RKO (cell line): ENCODE data around the gene KLF7.

ENCODE experiments used
- DNase-seq: peaks from one replicate; pipeline ENCODE4 v3.0.0-alpha.2; 2016; ENCODE audit warnings: low spot score

Gene KLF7

GRCh38 chr2:207091928-207092327 is 73.8 kb downstream of the KLF7 start:
- DNase-seq, result no peak

GRCh38 chr2:207091176-207091575 is 74.6 kb downstream of the KLF7 start:
- no peak for DNase-seq

DNA sequence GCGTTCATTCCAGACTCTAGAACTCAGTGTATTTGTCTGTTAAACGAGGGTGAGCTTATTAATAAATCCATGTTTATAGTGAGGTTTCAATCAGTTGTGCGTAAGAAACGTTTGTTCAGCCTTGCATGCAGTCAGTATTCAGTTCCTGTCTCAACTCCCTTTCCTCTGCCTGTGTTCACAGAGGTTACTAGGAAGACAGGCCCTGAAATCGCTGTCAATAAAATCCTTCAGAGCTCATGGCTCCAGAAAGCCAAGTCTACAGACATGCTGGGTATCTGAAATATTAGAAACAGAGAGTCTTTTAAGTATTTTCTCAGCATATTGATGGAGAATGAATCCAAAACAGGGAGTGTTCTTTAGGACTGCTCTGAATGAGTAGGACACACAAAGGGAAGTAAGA is 75.4 kb downstream of the KLF7 start:
- DNase-seq, result no peak

DNA sequence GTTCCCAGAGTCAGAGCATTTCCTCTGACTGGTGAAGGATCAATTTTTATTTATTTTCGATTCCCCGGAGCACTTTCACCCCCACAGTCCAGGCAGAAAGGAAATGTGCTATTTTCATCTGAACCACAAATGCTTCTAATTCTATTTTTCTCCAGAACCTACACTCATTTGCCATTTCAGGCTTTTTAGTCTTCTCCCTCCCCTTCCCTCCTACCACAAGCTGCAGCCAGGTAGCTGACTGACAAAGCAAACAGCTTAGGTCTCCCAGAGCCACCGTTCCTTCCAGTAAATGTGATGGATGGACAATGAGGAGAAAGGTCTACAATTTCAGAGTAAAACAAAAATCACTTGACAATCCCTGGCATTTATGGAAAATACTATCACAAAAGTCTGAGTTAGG is 76.9 kb downstream of the KLF7 start:
- no peak for DNase-seq

DNA sequence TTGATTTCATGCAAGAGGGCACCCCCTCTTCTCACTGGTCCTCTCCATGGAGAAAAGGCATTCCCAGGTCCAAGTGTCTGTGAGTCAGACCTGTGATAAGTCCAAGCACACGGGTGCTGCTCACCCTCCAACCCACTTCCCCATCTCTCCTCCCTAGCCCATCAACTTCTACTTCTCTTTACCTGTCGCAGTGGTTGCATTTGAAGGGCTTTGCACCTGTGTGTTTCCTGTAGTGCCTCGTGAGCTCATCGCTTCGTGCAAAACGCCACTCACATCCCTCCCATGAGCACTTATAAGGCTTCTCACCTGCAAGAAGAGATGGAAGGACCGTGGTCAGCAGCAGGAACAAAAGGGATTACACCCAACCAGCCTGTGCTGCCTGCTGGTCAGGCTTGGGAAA is 77.5 kb downstream of the KLF7 start:
- DNase-seq, result no peak

DNA sequence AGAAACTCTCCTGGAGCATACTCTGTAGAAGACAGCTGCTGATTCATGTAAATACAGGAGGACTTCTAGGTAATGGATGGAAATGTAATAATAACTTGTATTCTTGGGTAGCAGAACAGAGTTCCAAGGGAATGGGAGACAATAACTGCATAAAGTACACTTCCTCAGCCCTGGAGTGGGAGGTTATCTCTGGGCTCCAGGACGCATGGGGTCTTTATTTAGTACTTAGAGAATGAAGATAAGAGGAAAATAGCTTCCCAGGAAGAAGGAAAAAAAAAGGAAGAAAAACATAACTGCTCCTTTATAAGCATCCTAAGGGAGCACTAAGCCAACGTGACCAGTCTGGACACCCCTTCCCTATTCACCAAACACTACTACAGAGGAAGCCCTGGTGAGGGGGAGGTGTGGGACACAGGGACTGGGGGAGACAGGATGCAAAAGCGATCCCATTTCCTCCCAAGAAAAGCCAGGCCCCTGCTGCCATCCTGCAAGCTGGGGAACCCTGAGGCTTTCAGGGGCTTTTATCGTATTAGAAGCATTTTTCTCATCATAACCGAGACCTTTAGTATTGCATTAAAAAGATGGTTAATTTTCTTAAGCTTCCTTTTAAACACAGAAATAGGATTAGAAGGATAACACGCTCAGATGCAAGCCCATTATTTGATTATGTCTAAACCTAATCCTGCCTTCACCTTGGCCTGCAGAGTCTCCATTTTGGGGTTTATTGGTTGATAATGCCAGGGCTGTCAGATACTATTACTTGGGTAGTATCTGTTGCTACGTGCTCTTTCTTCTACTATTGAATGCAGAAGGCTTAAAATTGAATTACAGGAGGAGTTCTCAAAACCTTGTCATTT is 78.5 kb downstream of the KLF7 start:
- no peak for DNase-seq

- DNase-seq, result no peak
Observed at GRCh38 chr2:207086136-207086535, 79.6 kb downstream of the KLF7 start.

- DNase-seq, result no peak
Observed at GRCh38 chr2:207085110-207085509, 80.6 kb downstream of the KLF7 start.

DNA sequence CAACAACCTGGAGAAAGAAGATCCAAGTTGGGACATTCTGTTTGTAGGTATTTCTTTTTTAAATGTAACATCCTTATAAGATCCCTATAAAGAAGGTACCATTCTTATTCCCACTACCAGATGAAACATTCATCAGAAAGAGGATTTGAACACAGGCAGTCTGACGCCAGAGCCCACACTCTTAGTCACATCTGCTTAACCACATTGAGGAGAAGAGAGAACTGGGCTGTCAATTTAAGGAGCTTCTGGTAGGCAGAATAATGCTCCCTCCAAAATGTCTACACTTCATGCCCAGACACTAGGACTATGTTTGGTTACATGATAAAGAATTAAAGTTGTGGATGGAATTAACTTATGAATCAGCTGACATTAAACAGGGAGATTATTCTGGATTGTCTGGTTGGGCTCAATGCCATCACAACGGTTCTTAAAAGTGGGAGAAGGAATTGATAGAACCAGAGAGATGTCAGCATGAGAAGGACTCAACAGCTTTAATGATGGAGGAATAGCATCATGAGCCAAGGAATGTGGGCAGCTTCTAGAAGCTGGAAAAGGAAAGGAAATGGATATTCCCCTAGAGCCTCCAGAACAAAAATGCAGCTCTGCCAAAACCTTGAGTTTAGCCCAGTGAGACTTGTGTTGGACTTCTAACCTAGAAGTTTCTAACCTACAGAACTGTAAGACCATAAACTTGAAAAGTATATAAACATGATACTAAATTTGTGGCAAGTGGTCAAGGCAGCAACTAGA is 82.2 kb downstream of the KLF7 start:
- no peak for DNase-seq

DNA sequence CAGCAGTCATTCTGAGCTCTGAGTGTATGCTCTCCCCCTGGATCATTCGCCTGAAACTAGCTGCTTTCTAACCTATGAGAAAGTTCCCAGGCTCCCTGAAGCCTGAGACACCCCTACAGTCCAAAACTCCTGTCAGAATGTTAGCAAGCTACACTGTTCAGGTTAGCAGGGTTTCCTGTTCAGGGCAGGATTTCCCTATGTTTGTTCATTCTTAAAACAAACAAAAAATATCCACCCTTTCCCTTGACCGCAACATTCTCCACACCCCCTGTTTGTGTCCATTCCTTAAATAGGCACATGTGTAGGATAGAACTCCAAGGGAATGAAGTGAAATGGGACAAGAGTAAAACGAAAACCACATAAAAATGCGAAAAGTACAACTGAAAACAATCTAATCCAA is 83.1 kb downstream of the KLF7 start:
- no peak for DNase-seq

GRCh38 chr2:207078186-207078798 is 87.5 kb downstream of the KLF7 start:
- no peak for DNase-seq

DNA sequence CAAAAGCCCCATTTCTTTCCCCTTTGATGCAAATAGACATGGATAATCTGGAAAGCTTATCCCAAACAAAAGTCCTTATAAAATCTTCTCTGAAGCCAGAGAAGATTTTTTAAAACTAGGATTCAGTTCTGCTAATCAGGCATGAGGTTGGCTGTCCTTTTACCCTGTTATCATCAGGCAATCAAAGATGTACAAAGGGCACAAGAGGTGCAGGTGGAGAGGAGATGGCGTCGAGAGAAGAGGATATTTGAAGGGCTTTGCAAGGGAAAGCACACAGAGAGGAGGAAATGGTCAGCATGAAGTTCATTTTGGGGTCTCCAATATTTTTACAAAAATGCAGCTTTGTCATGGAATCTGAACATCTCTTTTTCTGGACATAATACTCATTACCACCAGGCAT is 88.5 kb downstream of the KLF7 start:
- no peak for DNase-seq

DNA sequence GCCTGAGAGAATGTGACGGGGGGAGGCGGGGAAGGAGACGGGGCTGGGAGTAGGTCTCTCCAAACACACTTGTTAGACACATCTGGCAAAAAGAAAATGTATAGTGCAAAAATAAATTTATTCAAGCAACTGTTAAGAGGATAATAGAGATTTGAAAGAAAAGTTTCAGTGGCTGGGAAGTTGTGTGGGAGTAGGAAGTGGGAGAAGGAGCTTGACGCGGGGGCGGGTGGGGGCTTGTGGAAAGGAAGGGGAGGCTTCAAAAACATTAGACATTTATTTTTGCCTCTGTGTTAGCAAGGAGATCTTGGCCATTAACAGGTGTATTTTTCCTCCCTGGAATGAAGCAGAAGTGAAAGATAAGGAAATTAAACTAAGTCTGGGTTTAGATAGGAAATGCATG is 90.3 kb downstream of the KLF7 start:
- DNase-seq, result no peak

DNA sequence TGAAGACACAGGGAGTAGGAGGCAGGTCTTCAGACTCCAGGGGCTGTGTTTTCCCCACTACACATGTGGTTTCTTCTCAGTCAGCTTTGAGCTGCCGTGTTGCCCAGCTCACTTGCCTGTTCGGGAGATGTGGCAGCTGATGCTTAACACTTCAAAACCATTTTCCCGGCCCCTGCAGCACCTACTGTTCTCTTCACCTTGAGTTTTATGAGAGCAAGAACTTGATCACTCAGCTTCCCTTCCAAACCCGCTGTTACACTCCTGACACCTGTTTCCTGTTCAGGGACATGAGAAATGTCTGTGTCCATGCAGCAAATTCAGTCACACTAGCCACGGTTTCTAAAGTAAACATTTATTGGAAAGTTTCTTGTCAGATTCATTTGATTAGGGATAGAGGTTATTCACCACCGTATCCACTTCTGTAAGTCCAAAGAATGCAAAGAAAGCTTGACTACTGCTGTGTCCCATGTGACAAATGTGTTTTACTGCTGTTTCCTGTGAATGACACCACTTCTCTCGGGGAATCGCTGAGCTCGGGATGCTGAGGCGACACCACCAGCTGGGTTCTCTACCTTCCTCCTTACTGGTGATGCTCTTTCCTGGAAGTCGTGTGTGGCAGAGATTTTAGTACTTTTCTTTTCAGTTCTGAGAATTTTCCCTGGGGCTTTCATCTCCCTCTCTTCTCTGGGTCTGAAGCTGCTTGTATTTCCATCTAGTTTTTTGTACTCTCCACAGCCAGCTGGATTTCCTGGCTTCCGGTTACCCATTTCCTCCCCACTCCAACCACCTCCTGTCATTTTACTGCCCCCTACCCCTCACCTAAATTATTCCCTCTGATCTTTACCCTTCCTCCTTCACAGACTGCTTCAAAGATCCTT is 91.7 kb downstream of the KLF7 start:
- no peak for DNase-seq

DNA sequence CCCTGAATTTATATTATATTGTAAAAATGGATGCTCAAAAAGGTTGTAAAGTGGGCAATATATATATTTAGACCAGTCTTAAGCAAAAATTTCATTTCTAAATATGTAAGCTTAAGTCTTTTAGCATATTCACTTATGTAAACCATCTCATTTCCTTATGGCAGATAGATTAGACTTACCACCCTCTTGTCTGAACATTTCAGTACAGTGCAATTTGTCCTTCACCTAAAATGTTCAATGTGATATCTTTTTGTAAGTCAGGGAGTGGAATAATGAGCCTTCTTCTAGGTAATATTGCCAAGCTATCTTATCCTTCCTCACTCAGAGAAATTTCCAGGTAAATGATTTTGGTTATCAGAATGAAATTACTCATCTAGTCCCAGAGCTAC is 92.3 kb downstream of the KLF7 start:
- DNase-seq, result no peak

- no peak for DNase-seq
Observed at GRCh38 chr2:207072571-207072970, 93.2 kb downstream of the KLF7 start.

DNA sequence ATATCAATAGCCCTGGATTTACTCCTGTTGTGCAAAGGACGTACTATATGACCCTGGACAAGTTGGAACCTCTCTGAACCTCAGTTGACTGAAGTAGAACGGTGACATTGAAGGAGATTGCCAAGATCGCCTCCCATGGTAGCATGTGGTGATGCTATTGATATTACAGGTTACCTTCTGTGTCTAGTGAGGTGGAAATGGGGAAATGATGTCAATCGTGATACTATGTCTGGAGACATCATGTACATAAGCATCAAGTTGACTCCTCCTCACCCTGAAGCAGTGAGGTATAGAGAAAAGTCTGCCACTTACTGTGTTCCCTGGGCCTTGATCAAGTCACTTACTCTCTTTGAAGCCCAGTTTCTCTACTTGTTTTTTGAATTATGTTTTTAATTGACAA is 93.9 kb downstream of the KLF7 start:
- no peak for DNase-seq

DNA sequence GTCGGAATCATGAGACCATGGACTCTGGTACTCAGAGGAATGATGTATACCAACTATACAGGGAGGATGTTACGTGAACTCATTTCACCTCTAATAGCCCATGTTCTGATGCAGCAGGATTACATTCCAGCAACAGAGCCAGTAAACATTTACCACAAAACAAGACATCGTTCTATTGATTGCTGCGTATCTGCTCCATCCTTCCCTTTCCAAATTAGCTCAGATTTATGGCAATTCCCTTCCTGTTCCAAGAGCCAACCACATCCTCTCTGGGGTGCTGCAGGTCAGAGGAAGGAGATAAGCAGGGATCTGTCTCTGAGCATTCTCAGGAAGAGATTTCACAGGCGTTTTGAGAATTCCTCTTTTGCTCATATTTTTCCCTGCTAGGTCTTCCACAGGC is 98.3 kb downstream of the KLF7 start:
- no peak for DNase-seq

GRCh38 chr2:207066791-207067460 is 98.8 kb downstream of the KLF7 start:
- no peak for DNase-seq

GRCh38 chr2:207066166-207066565 is 99.6 kb downstream of the KLF7 start:
- no peak for DNase-seq

DNA sequence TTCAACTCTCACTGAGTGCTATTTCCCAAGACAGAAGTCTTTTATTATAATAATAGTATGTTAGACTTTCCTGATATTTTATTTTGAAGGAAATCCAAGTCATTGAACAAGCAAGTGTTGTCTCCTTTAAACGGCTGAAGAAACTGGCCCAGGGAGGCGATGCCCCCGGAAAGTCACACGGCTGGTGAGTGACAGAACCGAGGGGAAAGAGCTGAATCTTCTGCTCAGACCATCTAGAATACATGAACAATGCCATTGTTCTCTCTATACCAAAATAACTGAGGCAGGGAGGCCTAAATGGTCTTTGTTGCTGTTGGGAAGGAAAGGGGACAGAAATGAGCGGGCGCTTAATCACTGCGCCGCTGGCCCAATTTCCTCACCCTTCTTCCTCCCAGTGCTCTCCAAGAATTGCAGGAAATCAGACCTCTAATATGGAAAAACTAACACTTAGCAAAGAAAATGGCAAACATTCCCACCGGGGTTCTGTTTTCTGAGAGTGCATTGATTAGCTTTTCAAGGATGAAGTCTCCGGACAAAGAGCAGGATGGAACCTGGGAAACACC is 101.5 kb downstream of the KLF7 start:
- DNase-seq, result no peak
